HepG2 (cell line): ENCODE results near the gene CAMKV. TPM values are rescaled to one million over a fixed set of nuclear protein-coding genes. Genes with fewer than 3 reads are reported as not detected.

Experiments used
- ATAC-seq: fragments of 200-7000 bp; cut with Tn5 transposase; 3 replicates; pipeline ENCODE4 v1.9.1; 2020; ENCODE audit warnings: mild to moderate bottlenecking, moderate library complexity
- BruUV-seq: library from RNA; stranded (reverse); fragments of 400-500 nt; replicated peaks from 2 replicates; lab custom pipeline; 2021; lab: Mats Ljungman, UMichigan
- CTCF ChIA-PET: fragments of 300-600 bp; formaldehyde crosslinking; extraction: SDS; loops from one replicate; lab custom pipeline; 2021; ENCODE audit warnings: low total read pairs, inconsistent platforms, low intra/inter-chr PET ratio; lab: Yijun Ruan, JAX
- POLR2A ChIA-PET: fragments of 350-600 bp; sonication (Branson Sonifier 250); formaldehyde crosslinking; loops from one replicate; lab custom pipeline; 2020; ENCODE audit warnings: antibody characterized with exemption, inconsistent platforms; lab: Yijun Ruan, JAX
- DNase-seq: peaks from one replicate; pipeline ENCODE4 v3.0.0-alpha.2; 2015; ENCODE audit warnings: low spot score
- FAIRE-seq: peaks from 3 replicates; lab custom pipeline; 2011; peaks lifted over from hg19 to GRCh38; lab: Jason Lieb, UNC
- H2AFZ ChIP-seq: one replicate; pipeline ENCODE4 v1.6.1; 2011; ENCODE audit warnings: low read length, inconsistent platforms
- H3K27ac ChIP-seq: fragments of 300-600 bp; 3 replicates; pipeline ENCODE4 v1.8.0; 2011; ENCODE audit warnings: mixed run types, mild to moderate bottlenecking, mixed read lengths, low read length, inconsistent platforms; ENCODE audit not compliant: insufficient read depth; ENCODE audit errors: extremely low read length
- H3K27me3 ChIP-seq, 2 experiments: fragments of 200-600 bp in 1 of 2; 2 replicates in 1 of 2; 3 replicates in 1 of 2; pipeline versions ENCODE4 v1.6.0 to v1.8.0; 2011; ENCODE audit warnings: low read length in 2 of 2, mild to moderate bottlenecking in 2 of 2, moderate library complexity in 2 of 2, inconsistent platforms in 1 of 2; ENCODE audit not compliant: insufficient read depth in 2 of 2, control insufficient read depth in 1 of 2
- H3K36me3 ChIP-seq, 2 experiments: fragments of 200-600 bp in 1 of 2; replicated peaks in 1 of 2; 2 replicates in 1 of 2; 3 replicates in 1 of 2; pipeline versions ENCODE4 v1.5.1 to v1.8.0; 2011; ENCODE audit warnings: low read length in 2 of 2, inconsistent platforms in 1 of 2; ENCODE audit not compliant: insufficient read depth in 2 of 2, control insufficient read depth in 1 of 2
- H3K4me1 ChIP-seq: 2 replicates; pipeline ENCODE4 v1.5.1; 2012; ENCODE audit warnings: low read length, inconsistent platforms; ENCODE audit not compliant: insufficient read depth
- H3K4me2 ChIP-seq: 2 replicates; pipeline ENCODE4 v1.6.0; 2011; ENCODE audit warnings: low read depth, low read length, inconsistent platforms
- H3K4me3 ChIP-seq, 3 experiments: fragments of 200-600 bp in 1 of 3; sonication (generic), shearing (Covaris generic) in 1 of 3; replicated peaks in 1 of 3; 2 replicates each; pipeline ENCODE4 v1.5.1; 2011 to 2016; ENCODE audit warnings: low read length in 3 of 3, inconsistent platforms in 2 of 3, low read depth in 2 of 3, mild to moderate bottlenecking in 2 of 3, control low read depth in 1 of 3, mixed read lengths in 1 of 3; ENCODE audit not compliant: insufficient read depth in 1 of 3
- H3K79me2 ChIP-seq: one replicate; pipeline ENCODE4 v1.6.1; 2011; ENCODE audit warnings: low read length, inconsistent platforms; ENCODE audit not compliant: insufficient read depth
- H3K9ac ChIP-seq: 2 replicates; pipeline ENCODE4 v1.6.0; 2011; ENCODE audit warnings: mild to moderate bottlenecking, low read depth, low read length, inconsistent platforms; ENCODE audit not compliant: insufficient read depth
- H3K9me3 ChIP-seq: 2 replicates; pipeline ENCODE4 v1.5.1; 2012; ENCODE audit warnings: mild to moderate bottlenecking, low read length
- H4K20me1 ChIP-seq: 2 replicates; pipeline ENCODE4 v1.6.0; 2011; ENCODE audit warnings: inconsistent platforms, mild to moderate bottlenecking, low read length, moderate library complexity; ENCODE audit not compliant: insufficient read depth
- CBFB ChIP-seq: sonication (generic); formaldehyde crosslinking; IDR thresholded peaks from 2 replicates; pipeline ENCODE4 v1.4.0; 2020; ENCODE audit warnings: missing genetic modification reagents
- ISL2 ChIP-seq: sonication (generic); formaldehyde crosslinking; IDR thresholded peaks from 2 replicates; pipeline ENCODE4 v1.5.0; 2020; ENCODE audit warnings: missing genetic modification reagents
- MIER2 ChIP-seq: IDR thresholded peaks from 2 replicates; pipeline ENCODE4 v1.6.1; 2016; ENCODE audit warnings: missing biosample characterization, missing genetic modification reagents
- NRL ChIP-seq: sonication (generic); formaldehyde crosslinking; IDR thresholded peaks from 2 replicates; pipeline ENCODE4 v1.5.0; 2020; ENCODE audit warnings: missing genetic modification reagents, mild to moderate bottlenecking, moderate library complexity, borderline replicate concordance
- POLR2G ChIP-seq: fragments of 200-400 bp; formaldehyde crosslinking; IDR thresholded peaks from 2 replicates; pipeline ENCODE4 v1.6.1; 2018; ENCODE audit warnings: mild to moderate bottlenecking, low read depth, low read length, moderate library complexity
- TGIF2 ChIP-seq: IDR thresholded peaks from 2 replicates; pipeline ENCODE4 v1.6.1; 2016; ENCODE audit warnings: control low read depth, missing compliant biosample characterization
- ZBTB20 ChIP-seq: sonication (generic); formaldehyde crosslinking; IDR thresholded peaks from 2 replicates; pipeline ENCODE4 v1.8.1; 2023; ENCODE audit warnings: missing genetic modification reagents, low read depth, mild to moderate bottlenecking, borderline replicate concordance
- ZBTB38 ChIP-seq: sonication (generic); formaldehyde crosslinking; IDR thresholded peaks from 2 replicates; pipeline ENCODE4 v1.5.1; 2020; ENCODE audit warnings: mild to moderate bottlenecking, missing genetic modification reagents
- ZNF138 ChIP-seq: sonication (generic); formaldehyde crosslinking; IDR thresholded peaks from 2 replicates; pipeline ENCODE4 v1.5.0; 2020; ENCODE audit warnings: mild to moderate bottlenecking, low read depth, missing genetic modification reagents
- ZNF180 ChIP-seq: sonication (generic); formaldehyde crosslinking; IDR thresholded peaks from 2 replicates; pipeline ENCODE4 v1.4.0; 2020; ENCODE audit warnings: low read depth, missing genetic modification reagents, borderline replicate concordance
- ZNF282 ChIP-seq: fragments of 450-650 bp; IDR thresholded peaks from 2 replicates; pipeline ENCODE4 v1.6.1; 2018; ENCODE audit not compliant: partially characterized antibody
- ZNF775 ChIP-seq: sonication (generic); formaldehyde crosslinking; IDR thresholded peaks from 2 replicates; pipeline ENCODE4 v1.4.0; 2020; ENCODE audit warnings: missing genetic modification reagents, mild to moderate bottlenecking, moderate library complexity, borderline replicate concordance
- WGBS: methylation state at CpG from one replicate; pipeline ENCODE4 v1.1.6; 2017; ENCODE audit warnings: low lambda C conversion rate; 5-methylcytosine and 5-hydroxymethylcytosine counted together
- in situ Hi-C: cut with HindIII; loops from 2 replicates; pipeline ENCODE4 v1.10.0; 2017; ENCODE audit warnings: low pct_unique_long_range_greater_than_20kb; ENCODE audit not compliant: extremely low pct_ligation_motif_present
- intact Hi-C: fragments of 100-400 bp; cut with micrococcal nuclease; formaldehyde crosslinking; loops from one replicate; pipeline ENCODE4 v1.10.0; 2022; ENCODE audit not compliant: unreplicated experiment
- polyA plus RNA-seq, 8 experiments: library from polyadenylated mRNA; depleted of rRNA in 3 of 8; stranded (reverse) in 7 of 8; unstranded in 1 of 8; fragments of >200 nt; fragmentation: Illumina TruSeq in 4 of 8; extraction: Trizol in 4 of 8; gene quantifications; 2 replicates each; pipeline versions ENCODE4 v1.2.1 to v1.2.3, GENCODE V29; 2011 to 2016; ENCODE audit warnings: low read depth in 4 of 8, missing spikeins in 1 of 8, mixed read lengths in 1 of 8; ENCODE audit not compliant: insufficient read depth in 1 of 8
- total RNA-seq, 5 experiments: library from RNA; depleted of rRNA; stranded (reverse); fragments of >200 nt; fragmentation: Illumina TruSeq; extraction: Trizol; gene quantifications; 2 replicates each; pipeline ENCODE4 v1.2.3, GENCODE V29; 2016; ENCODE audit warnings: low read depth in 1 of 5
- TF ChIP-seq, protein P1 (sequence below): fragments of 450-650 bp; IDR thresholded peaks from 2 replicates; pipeline ENCODE4 v1.6.1; 2016
- TF ChIP-seq, protein P2 (sequence below): sonication (generic); formaldehyde crosslinking; IDR thresholded peaks from 2 replicates; pipeline ENCODE4 v1.4.0; 2020; ENCODE audit warnings: missing genetic modification reagents
- TF ChIP-seq, protein P3 (sequence below): IDR thresholded peaks from 2 replicates; pipeline ENCODE4 v1.6.1; 2016; ENCODE audit warnings: control low read depth

Gene CAMKV
- total and polyA plus RNA-seq, 2 of the 13 experiments (the other 11 are each of a cell fraction or from before 2014, with no cell fraction given), result 0.13 to 0.15 TPM

DNA sequence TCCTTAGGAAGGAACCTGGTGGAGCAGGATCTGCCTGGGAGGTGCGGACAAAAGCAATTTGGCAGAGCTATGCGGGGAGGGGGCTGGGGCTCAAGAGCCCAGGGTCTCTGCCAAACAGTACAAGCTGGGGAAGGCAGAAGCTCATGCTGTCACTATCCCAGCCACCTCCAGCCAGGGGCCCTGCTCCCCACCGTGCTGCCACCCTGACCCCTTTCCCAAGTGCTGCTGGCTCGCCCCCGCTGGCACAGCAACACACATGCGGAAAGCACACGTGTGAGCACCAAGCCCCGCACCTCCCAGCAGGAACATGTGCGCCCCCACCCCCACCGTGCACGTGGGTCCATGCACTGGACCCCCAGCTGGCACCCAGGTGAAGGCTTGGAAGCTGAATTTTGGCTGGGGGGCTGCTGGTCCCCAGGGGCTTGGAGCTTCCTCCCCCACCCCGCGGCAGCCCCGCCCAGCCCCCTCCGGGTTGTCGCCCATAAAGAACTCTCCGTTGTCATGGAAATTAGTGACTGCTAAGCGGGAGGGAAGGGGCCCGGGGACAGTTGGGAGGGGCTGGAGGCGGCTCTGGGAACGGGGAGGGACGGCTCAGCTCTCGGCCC, 742 bp downstream of the CAMKV start:
- intact Hi-C loops (no loop called here), in situ Hi-C loops (no loop called here)
- Histone ChIP-seq H3K4me3 (peak overlapping the region; percentile 25 to 58 (median 42); a peak in 4 of 6 replicates), H3K9me3 (no peaks in the 10 kb centered on the region), H3K4me1 (peaks cover 28% of the 10 kb centered on the region), H3K4me2 (peak overlapping the region; percentile 66), H3K27me3 (peaks cover 3 to 64% of the 10 kb centered on the region in 2 experiments; a peak in 4 of 5 replicates), H3K9ac (no peak overlapping the region), H3K79me2 (no peaks in the 10 kb centered on the region), H4K20me1 (no peaks in the 10 kb centered on the region), H3K36me3 (no peaks in the 10 kb centered on the region), H3K27ac (no peak overlapping the region), H2AFZ (no peak overlapping the region)
- ChIA-PET CTCF (no interaction called here), POLR2A (no interaction called here)
- BruUV-seq, result no TSS peak
- FAIRE-seq (no peak), DNase-seq (no peak), ATAC-seq (no peak)
- 25% methylated on average over 8 of the region's 23 CpGs for WGBS
- TF ChIP-seq CBFB (CRISPR knock-in tag), result no peak
- TF ChIP-seq, protein P1, sequence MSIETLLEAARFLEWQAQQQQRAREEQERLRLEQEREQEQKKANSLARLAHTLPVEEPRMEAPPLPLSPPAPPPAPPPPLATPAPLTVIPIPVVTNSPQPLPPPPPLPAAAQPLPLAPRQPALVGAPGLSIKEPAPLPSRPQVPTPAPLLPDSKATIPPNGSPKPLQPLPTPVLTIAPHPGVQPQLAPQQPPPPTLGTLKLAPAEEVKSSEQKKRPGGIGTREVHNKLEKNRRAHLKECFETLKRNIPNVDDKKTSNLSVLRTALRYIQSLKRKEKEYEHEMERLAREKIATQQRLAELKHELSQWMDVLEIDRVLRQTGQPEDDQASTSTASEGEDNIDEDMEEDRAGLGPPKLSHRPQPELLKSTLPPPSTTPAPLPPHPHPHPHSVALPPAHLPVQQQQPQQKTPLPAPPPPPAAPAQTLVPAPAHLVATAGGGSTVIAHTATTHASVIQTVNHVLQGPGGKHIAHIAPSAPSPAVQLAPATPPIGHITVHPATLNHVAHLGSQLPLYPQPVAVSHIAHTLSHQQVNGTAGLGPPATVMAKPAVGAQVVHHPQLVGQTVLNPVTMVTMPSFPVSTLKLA, result peak; percentile 83

DNA sequence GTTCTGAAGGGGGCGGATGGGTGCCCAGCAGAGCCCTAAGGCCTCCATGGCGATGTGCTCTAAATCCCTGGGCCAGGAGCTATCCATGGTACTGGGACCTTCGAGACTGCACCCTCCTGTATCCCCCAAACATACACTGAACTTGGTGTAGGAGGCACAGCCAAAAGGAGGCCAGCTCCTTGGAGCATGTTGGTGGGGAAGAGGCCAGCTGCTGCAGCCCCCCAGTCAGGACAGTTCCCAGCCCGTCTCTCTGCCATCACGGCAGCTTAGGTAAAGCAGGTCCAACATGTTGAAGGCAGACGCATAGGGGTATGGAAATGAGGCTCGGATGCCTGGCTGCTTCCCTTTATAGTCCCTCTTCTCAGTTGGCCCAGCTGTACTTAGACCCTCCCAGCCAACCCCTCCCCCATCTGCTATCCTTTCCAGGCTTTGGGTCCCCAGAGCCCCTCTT, 1.8 kb downstream of the CAMKV start:
- ATAC-seq (peak; percentile 32), FAIRE-seq (no peak), DNase-seq (peak; percentile 27)
- no peak overlapping the region for H3K4me2 ChIP-seq
- ChIA-PET POLR2A (interaction anchor here (0.6 to 1.0 kb wide), 2 partner anchors 10 to 34 kb away, joined by 3 read pairs; no protein-coding TSS in a partner anchor), CTCF (no interaction called here)
- no peaks in the 10 kb centered on the region for H4K20me1 ChIP-seq
- H2AFZ ChIP-seq, result no peak overlapping the region
- no peaks in the 10 kb centered on the region for H3K36me3 ChIP-seq
- H3K4me1 ChIP-seq, result peaks cover 18% of the 10 kb centered on the region
- intact Hi-C loops (no loop called here), in situ Hi-C loops (no loop called here)
- H3K79me2 ChIP-seq, result no peaks in the 10 kb centered on the region
- H3K4me3 ChIP-seq, result no peak overlapping the region
- 38% methylated on average over 3 of the region's 7 CpGs for WGBS
- H3K27ac ChIP-seq, result no peak overlapping the region
- peaks cover 3 to 70% of the 10 kb centered on the region in 2 experiments; a peak in 4 of 5 replicates for H3K27me3 ChIP-seq
- no TSS peak for BruUV-seq
- H3K9me3 ChIP-seq, result no peaks in the 10 kb centered on the region
- no peak overlapping the region for H3K9ac ChIP-seq
- no peak for TF ChIP-seq ZBTB20
- no peak for TF ChIP-seq ZNF138
- TF ChIP-seq ZBTB38 (CRISPR knock-in tag), result no peak
- no peak for TF ChIP-seq ZNF282
- peak; percentile 96 for TF ChIP-seq MIER2 (CRISPR knock-in tag)
- no peak for TF ChIP-seq NRL (CRISPR knock-in tag)
- no peak for TF ChIP-seq ISL2 (CRISPR knock-in tag)
- TF ChIP-seq, protein P2, sequence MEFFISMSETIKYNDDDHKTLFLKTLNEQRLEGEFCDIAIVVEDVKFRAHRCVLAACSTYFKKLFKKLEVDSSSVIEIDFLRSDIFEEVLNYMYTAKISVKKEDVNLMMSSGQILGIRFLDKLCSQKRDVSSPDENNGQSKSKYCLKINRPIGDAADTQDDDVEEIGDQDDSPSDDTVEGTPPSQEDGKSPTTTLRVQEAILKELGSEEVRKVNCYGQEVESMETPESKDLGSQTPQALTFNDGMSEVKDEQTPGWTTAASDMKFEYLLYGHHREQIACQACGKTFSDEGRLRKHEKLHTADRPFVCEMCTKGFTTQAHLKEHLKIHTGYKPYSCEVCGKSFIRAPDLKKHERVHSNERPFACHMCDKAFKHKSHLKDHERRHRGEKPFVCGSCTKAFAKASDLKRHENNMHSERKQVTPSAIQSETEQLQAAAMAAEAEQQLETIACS (CRISPR knock-in tag), result no peak
- TF ChIP-seq ZNF775 (CRISPR knock-in tag), result no peak
- no peak for TF ChIP-seq ZNF180 (CRISPR knock-in tag)
- TF ChIP-seq, protein P3, sequence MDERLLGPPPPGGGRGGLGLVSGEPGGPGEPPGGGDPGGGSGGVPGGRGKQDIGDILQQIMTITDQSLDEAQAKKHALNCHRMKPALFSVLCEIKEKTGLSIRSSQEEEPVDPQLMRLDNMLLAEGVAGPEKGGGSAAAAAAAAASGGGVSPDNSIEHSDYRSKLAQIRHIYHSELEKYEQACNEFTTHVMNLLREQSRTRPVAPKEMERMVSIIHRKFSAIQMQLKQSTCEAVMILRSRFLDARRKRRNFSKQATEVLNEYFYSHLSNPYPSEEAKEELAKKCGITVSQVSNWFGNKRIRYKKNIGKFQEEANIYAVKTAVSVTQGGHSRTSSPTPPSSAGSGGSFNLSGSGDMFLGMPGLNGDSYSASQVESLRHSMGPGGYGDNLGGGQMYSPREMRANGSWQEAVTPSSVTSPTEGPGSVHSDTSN (CRISPR knock-in tag), result no peak
- no peak for TF ChIP-seq POLR2G
- TF ChIP-seq TGIF2, result no peak
